Type B pancreatic cell (in vitro differentiated cells): Measurements from ENCODE around the gene DGLUCY. TPM values are rescaled to one million over a fixed set of nuclear protein-coding genes. Genes with fewer than 3 reads are reported as not detected.

Experiments
- DNase-seq: peaks from one replicate; pipeline ENCODE4 v3.0.0; 2021; ENCODE audit warnings: mixed read lengths; ENCODE audit not compliant: unreplicated experiment; ENCODE audit errors: extremely low spot score
- H3K27ac Mint-ChIP-seq: 2 replicates; pipeline ENCODE4 v1.8.0; 2021; ENCODE audit warnings: mild to moderate bottlenecking, mixed read lengths
- H3K27me3 Mint-ChIP-seq: 2 replicates; pipeline ENCODE4 v1.8.0; 2021; ENCODE audit warnings: mixed read lengths
- H3K36me3 Mint-ChIP-seq: 2 replicates; pipeline ENCODE4 v1.8.0; 2021; ENCODE audit warnings: mixed read lengths
- H3K4me1 Mint-ChIP-seq: one replicate; pipeline ENCODE4 v1.8.0; 2021; ENCODE audit warnings: mixed read lengths; ENCODE audit not compliant: unreplicated experiment
- H3K4me3 Mint-ChIP-seq: 2 replicates; pipeline ENCODE4 v1.8.0; 2021; ENCODE audit warnings: mild to moderate bottlenecking, mixed read lengths
- H3K9me3 Mint-ChIP-seq: 2 replicates; pipeline ENCODE4 v1.8.0; 2021; ENCODE audit warnings: mixed read lengths
- CTCF ChIP-seq: fragments of 200-600 bp; sonication (generic); conservative IDR thresholded peaks from 2 replicates; pipeline ENCODE4 v1.5.0; 2021; ENCODE audit warnings: antibody characterized with exemption, mild to moderate bottlenecking
- total RNA-seq: library from RNA; stranded (reverse); gene quantifications from 2 replicates; pipeline ENCODE4 v1.2.1, GENCODE V29; 2021; ENCODE audit warnings: low replicate concordance

Gene DGLUCY
- total RNA-seq, 1 donor from 2014 or later, result 37.5 TPM

GRCh38 chr14:91098591-91098990 is 15.3 kb upstream of the DGLUCY start:
- no peak for DNase-seq
- Mint-ChIP-seq H3K27ac (no peak overlapping the region), H3K27me3 (peaks cover 3% of the 10 kb centered on the region), H3K36me3 (no peaks in the 10 kb centered on the region), H3K9me3 (no peaks in the 10 kb centered on the region), H3K4me3 (no peak overlapping the region), H3K4me1 (no peaks in the 10 kb centered on the region)
- TF ChIP-seq CTCF, result no peak

DNA sequence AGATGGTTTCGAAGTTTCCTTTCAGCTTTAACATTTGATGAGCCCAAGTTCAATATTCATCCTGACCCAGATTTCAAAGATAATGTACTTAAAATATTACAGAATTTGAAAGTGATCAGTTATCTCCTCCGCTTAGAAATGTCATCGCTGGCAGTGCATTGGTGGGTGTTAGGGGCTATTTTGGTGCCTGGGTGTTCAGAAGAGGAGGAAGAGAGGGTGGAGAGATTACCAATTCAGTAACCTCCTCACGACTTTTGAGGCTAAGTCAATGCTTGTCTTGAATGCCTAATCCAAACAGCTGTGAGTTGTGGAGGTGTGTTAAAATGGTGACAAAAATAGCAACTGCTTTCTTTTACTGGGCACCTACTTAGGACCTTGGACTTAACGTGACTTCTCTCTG is 13.8 kb upstream of the DGLUCY start:
- Mint-ChIP-seq H3K27ac (no peak overlapping the region), H3K4me3 (no peak overlapping the region), H3K36me3 (no peaks in the 10 kb centered on the region), H3K27me3 (peaks cover 3% of the 10 kb centered on the region), H3K9me3 (no peaks in the 10 kb centered on the region), H3K4me1 (no peaks in the 10 kb centered on the region)
- no peak for TF ChIP-seq CTCF
- no peak for DNase-seq

- Mint-ChIP-seq H3K36me3 (no peaks in the 10 kb centered on the region), H3K9me3 (no peaks in the 10 kb centered on the region), H3K27me3 (no peaks in the 10 kb centered on the region), H3K4me1 (peaks cover 6% of the 10 kb centered on the region), H3K4me3 (no peak overlapping the region), H3K27ac (no peak overlapping the region)
- TF ChIP-seq CTCF, result no peak
- no peak for DNase-seq
Measured at GRCh38 chr14:91103116-91103515, 10.8 kb upstream of the DGLUCY start.

DNA sequence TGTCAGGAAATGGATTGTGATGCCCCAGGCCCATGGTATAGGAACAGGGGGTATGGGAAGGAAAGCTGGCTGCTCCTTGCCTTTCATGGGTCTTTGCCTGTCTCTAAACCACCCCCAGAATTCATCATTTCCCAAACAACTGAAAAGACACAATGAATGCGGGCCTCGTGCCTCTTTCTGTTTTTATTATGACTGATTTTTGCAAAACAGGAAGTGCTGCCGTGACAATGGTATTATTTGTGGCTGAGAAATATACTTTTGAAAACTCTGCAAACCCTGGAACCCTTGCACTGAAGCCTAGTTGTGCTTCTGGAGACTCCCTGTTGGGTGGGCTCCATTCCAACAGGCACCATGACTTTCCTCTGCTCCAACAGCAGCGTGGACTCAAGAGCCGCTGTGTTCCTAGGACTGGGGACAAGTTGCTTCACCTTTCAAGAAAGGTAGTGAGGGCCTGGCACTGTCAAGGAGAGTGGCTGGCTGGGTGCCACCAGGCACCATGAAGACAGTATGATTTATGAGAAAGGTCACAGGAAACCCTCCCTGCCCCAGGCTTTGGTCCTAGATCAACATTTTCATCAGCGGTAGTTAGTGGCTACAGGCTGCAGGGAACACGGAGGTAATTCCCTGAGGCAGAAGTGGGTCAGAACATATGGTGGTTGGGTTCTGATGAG is 4.8 kb upstream of the DGLUCY start:
- DNase-seq, result no peak
- Mint-ChIP-seq H3K9me3 (no peaks in the 10 kb centered on the region), H3K4me1 (peaks cover 28% of the 10 kb centered on the region), H3K36me3 (no peaks in the 10 kb centered on the region), H3K27ac (no peak overlapping the region), H3K4me3 (no peak overlapping the region), H3K27me3 (no peaks in the 10 kb centered on the region)
- no peak for TF ChIP-seq CTCF

DNA sequence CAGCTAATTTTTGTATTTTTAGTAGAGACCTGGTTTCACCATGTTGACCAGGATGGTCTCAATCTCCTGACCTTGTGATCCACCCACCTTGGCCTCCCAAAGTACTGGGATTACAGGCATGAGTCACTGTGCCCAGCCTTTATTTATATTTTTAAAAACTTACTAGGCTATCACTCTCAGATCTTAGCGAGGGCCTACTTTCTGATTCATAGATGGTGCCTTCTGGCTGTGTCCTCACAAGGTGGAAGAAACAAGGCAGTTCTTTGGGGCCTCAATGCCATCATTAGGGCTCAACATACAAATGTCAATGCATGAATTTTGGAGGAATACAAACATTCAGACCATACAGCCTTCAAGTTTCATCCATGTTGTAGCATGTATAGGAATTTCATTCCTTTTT is 2.4 kb upstream of the DGLUCY start:
- H3K4me3 Mint-ChIP-seq, result no peak overlapping the region
- peaks cover 45% of the 10 kb centered on the region for H3K4me1 Mint-ChIP-seq
- H3K27ac Mint-ChIP-seq, result no peak overlapping the region
- H3K36me3 Mint-ChIP-seq, result peaks cover 3% of the 10 kb centered on the region
- no peak for DNase-seq
- no peak for TF ChIP-seq CTCF
- no peaks in the 10 kb centered on the region for H3K27me3 Mint-ChIP-seq
- H3K9me3 Mint-ChIP-seq, result peaks cover 4% of the 10 kb centered on the region

DNA sequence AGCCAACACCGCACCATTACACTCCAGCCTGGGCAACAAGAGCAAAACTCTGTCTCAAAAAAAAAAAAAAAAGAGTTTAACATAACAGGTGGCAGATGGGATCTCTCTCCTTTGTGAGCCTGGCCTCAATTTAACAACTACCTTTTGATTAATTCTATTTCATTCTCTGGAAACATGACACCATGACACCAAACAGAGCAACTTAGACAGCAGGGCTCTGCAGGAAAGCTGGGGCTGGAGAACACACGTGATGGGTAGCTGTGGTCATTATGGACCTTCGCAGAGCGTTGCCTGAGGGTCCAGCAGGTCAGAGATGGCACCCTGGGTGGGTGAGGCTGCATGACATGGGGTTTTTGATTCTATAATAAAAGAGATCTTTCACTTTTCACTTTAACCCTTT is 1.7 kb upstream of the DGLUCY start:
- Mint-ChIP-seq H3K36me3 (peaks cover 3% of the 10 kb centered on the region), H3K27ac (no peak overlapping the region), H3K9me3 (peaks cover 4% of the 10 kb centered on the region), H3K27me3 (no peaks in the 10 kb centered on the region), H3K4me3 (peak overlapping the region; percentile 27), H3K4me1 (peaks cover 46% of the 10 kb centered on the region)
- no peak for DNase-seq
- no peak for TF ChIP-seq CTCF
